Stomach (tissue), 9 donors: ENCODE measurements around the gene CFAP46. TPM values are rescaled to one million over a fixed set of nuclear protein-coding genes. Genes with fewer than 3 reads are reported as not detected.

Experiments used
- DNase-seq, 2 donors: peaks; one replicate each; pipeline versions ENCODE4 v3.0.0 to v3.0.0-alpha.2; 2013 to 2019
- H3K27ac ChIP-seq, 5 donors: fragments of 200-600 bp in 4 of 5; sonication (generic) in 4 of 5; one replicate each; pipeline ENCODE4 v1.5.1; 2013 to 2019; ENCODE audit warnings: mild to moderate bottlenecking in 1 of 5, moderate library complexity in 1 of 5
- H3K27me3 ChIP-seq, 3 donors: fragments of 200-600 bp; sonication (generic); one replicate each; pipeline ENCODE4 v1.5.1; 2017 to 2019; ENCODE audit warnings: mixed run types in 1 of 3
- H3K36me3 ChIP-seq, 4 donors: fragments of 200-600 bp; sonication (generic); 1 replicate in 3 of 4; 2 replicates in 1 of 4; pipeline ENCODE4 v1.5.1; 2016 to 2019
- H3K4me1 ChIP-seq, 4 donors: fragments of 200-600 bp; sonication (generic); one replicate each; pipeline ENCODE4 v1.5.1; 2016 to 2019
- H3K4me3 ChIP-seq, 4 donors: fragments of 200-600 bp; sonication (generic) in 3 of 4; one replicate each; pipeline ENCODE4 v1.5.1; 2016 to 2019; ENCODE audit warnings: mild to moderate bottlenecking in 1 of 4
- H3K9me3 ChIP-seq, 4 donors: fragments of 200-600 bp; sonication (generic); one replicate each; pipeline ENCODE4 v1.5.1; 2016 to 2019
- CTCF ChIP-seq, 7 experiments: fragments of 450-650 bp in 4 of 7; fragments of 200-600 bp in 3 of 7; sonication (generic) in 3 of 7; IDR thresholded peaks; one replicate each; pipeline ENCODE4 v1.5.1; 2016 to 2019; ENCODE audit warnings: antibody characterized with exemption in 7 of 7, control low read depth in 2 of 7, mild to moderate bottlenecking in 1 of 7
- EP300 ChIP-seq: sonication (generic); formaldehyde crosslinking; IDR thresholded peaks from one replicate; pipeline ENCODE4 v1.6.1; 2017; ENCODE audit warnings: antibody characterized with exemption
- POLR2A ChIP-seq, 4 donors: fragments of 450-650 bp; IDR thresholded peaks; one replicate each; pipeline ENCODE4 v1.6.1; 2016; ENCODE audit warnings: antibody characterized with exemption in 4 of 4, control low read depth in 2 of 4, mild to moderate bottlenecking in 1 of 4, moderate library complexity in 1 of 4
- POLR2AphosphoS5 ChIP-seq, 3 donors: sonication (generic); formaldehyde crosslinking; IDR thresholded peaks; one replicate each; pipeline ENCODE4 v1.6.1; 2016; ENCODE audit warnings: antibody characterized with exemption in 3 of 3
- WGBS, 5 donors: extraction: QIAGEN DNeasy Blood & Tissue Kit in 3 of 5; methylation state at CpG; one replicate each; pipeline versions ENCODE4 v1.1.5 to v1.1.7; 2013 to 2018; 5-methylcytosine and 5-hydroxymethylcytosine counted together
- intact Hi-C: fragments of 100-400 bp; cut with DNase I; formaldehyde crosslinking; loops from one replicate; pipeline ENCODE4 v1.15.1; 2023; ENCODE audit warnings: low total_unique reads
- polyA plus RNA-seq, 3 donors: library from polyadenylated mRNA; stranded (reverse); fragments of 200-250 nt; gene quantifications; one replicate each; pipeline ENCODE4 v1.2.3, GENCODE V29; 2013
- total RNA-seq, 5 donors: library from RNA; depleted of rRNA; stranded (reverse); fragments of >200 nt; gene quantifications; one replicate each; pipeline versions ENCODE4 v1.1.0 to v1.2.3, GENCODE V29; 2014 to 2016
- donor health status: healthy with polysubstance abuse.
- donor health status: Bipolar disorder and iron deficiency.
- donor health status: healthy.

Gene CFAP46
- total and polyA plus RNA-seq, 8 donors, result under 0.01 to 5.8 (median 1.8) TPM; not detected in 1

- H3K9me3 ChIP-seq, result no peaks in the 10 kb centered on the region
- TF ChIP-seq EP300 (no peak), POLR2AphosphoS5 (IDR thresholded peaks at IDR 0.05) (no peak), POLR2A (IDR thresholded peaks at IDR 0.05) (no peak), CTCF (IDR thresholded peaks at IDR 0.05) (no peak)
- H3K4me1 ChIP-seq, result peaks cover 0 to 20% (median 4%) of the 10 kb centered on the region in 4 donors
- no peaks in the 10 kb centered on the region for H3K27me3 ChIP-seq
- no peak overlapping the region for H3K27ac ChIP-seq
- no peak overlapping the region for H3K4me3 ChIP-seq
- WGBS, 5 donors, result 76 to 91% (median 86%) methylated on average over 6 of the region's 6 CpGs
- intact Hi-C loops, result no loop called here
- DNase-seq, result no peak
- H3K36me3 ChIP-seq, result peaks cover 5 to 71% (median 48%) of the 10 kb centered on the region in 4 donors
Observed at GRCh38 chr10:132762267-132762666, 180.1 kb downstream of the CFAP46 start.

- Histone ChIP-seq H3K36me3 (peaks cover 7 to 75% (median 55%) of the 10 kb centered on the region in 4 donors), H3K4me3 (no peak overlapping the region), H3K27me3 (no peaks in the 10 kb centered on the region), H3K27ac (no peak overlapping the region), H3K4me1 (peaks cover 0 to 20% (median 4%) of the 10 kb centered on the region in 4 donors), H3K9me3 (no peaks in the 10 kb centered on the region)
- intact Hi-C loops, result no loop called here
- DNase-seq, result no peak
- 92 to 95% (median 94%) methylated on average over 11 of the region's 11 CpGs for WGBS, 5 donors
- TF ChIP-seq EP300, result no peak
- no peak for TF ChIP-seq POLR2A (IDR thresholded peaks at IDR 0.05)
- TF ChIP-seq POLR2AphosphoS5 (IDR thresholded peaks at IDR 0.05), result no peak
- TF ChIP-seq CTCF (IDR thresholded peaks at IDR 0.05), result no peak
Observed at GRCh38 chr10:132761395-132762060, 180.8 kb downstream of the CFAP46 start.

- TF ChIP-seq CTCF (IDR thresholded peaks at IDR 0.05) (no peak), EP300 (no peak), POLR2A (IDR thresholded peaks at IDR 0.05) (no peak), POLR2AphosphoS5 (IDR thresholded peaks at IDR 0.05) (peak in 1 of 3 donors; percentile 4)
- peak overlapping the region; percentile 37 to 75 (median 61) for H3K27ac ChIP-seq
- H3K4me1 ChIP-seq, result peaks cover 0 to 14% (median under 1%) of the 10 kb centered on the region in 4 donors
- 51 to 66% (median 60%) methylated on average over 13 to 14 of the region's 14 CpGs for WGBS, 5 donors
- no peak overlapping the region for H3K4me3 ChIP-seq
- intact Hi-C loops, result no loop called here
- H3K27me3 ChIP-seq, result no peaks in the 10 kb centered on the region
- DNase-seq, result peak; percentile 39 to 72
- H3K9me3 ChIP-seq, result no peaks in the 10 kb centered on the region
- H3K36me3 ChIP-seq, result peaks cover 17 to 85% (median 69%) of the 10 kb centered on the region in 4 donors
Observed at GRCh38 chr10:132758865-132759264, 183.5 kb downstream of the CFAP46 start.

Other genes starting within 250 kb of the CFAP46 start
- gene NKX6-2, start 156.4 kb downstream of the CFAP46 start, total RNA-seq, result 10 to 100 TPM in 2 of 5 donors, 1 to 10 TPM in 1, not detected in 2; 9.0 to 75.8 (median 11.1) TPM
- gene NKX6-2, start 156.4 kb downstream of the CFAP46 start, polyA plus RNA-seq, result 10 to 100 TPM in 1 of 3 donors, 1 to 10 TPM in 1, under 1 TPM in 1; 0.65 to 29.0 (median 1.3) TPM
- under 1 TPM in 3 of 5 donors, not detected in 2; under 0.01 to 0.73 (median 0.14) TPM for gene ADGRA1, start 145.4 kb upstream of the CFAP46 start, total RNA-seq
- gene ADGRA1, start 145.4 kb upstream of the CFAP46 start, polyA plus RNA-seq, result not detected
- 1 to 10 TPM in 2 of 5 donors, under 1 TPM in 2, not detected in 1; 0.55 to 1.7 (median 0.80) TPM for gene KNDC1, start 217.6 kb upstream of the CFAP46 start, total RNA-seq
- under 1 TPM; 0.05 to 1.00 (median 0.46) TPM for gene KNDC1, start 217.6 kb upstream of the CFAP46 start, polyA plus RNA-seq